Neutrophil (primary cell): ENCODE data around the gene SNRNP40.
"Not testable (repeated sequence)": the region's sequence is repeated elsewhere in the genome, so short reads cannot be mapped to it uniquely, and the experiment has no call there.

ENCODE experiments used
- H3K27ac ChIP-seq: fragments of 200-600 bp; sonication (generic); 2 replicates; pipeline ENCODE4 v1.5.1; 2016; ENCODE audit warnings: mild to moderate bottlenecking, moderate library complexity
- H3K27me3 ChIP-seq: fragments of 200-600 bp; sonication (generic); 2 replicates; pipeline ENCODE4 v1.6.0; 2016; ENCODE audit warnings: mild to moderate bottlenecking
- H3K36me3 ChIP-seq: fragments of 200-600 bp; sonication (generic); 2 replicates; pipeline ENCODE4 v1.5.1; 2017
- H3K4me1 ChIP-seq, 2 experiments: fragments of 200-600 bp in 1 of 2; sonication (generic) in 1 of 2; 1 replicate in 1 of 2; 2 replicates in 1 of 2; pipeline versions ENCODE4 v1.5.1 to v1.6.1; 2013 to 2016; ENCODE audit warnings: low read depth in 1 of 2, low read length in 1 of 2, mild to moderate bottlenecking in 1 of 2, moderate library complexity in 1 of 2; ENCODE audit not compliant: control insufficient read depth in 1 of 2, insufficient read depth in 1 of 2
- H3K4me3 ChIP-seq, 2 experiments: fragments of 200-600 bp in 1 of 2; sonication (generic) in 1 of 2; 1 replicate in 1 of 2; 2 replicates in 1 of 2; pipeline ENCODE4 v1.5.1; 2013 to 2016; ENCODE audit warnings: low read depth in 1 of 2, low read length in 1 of 2, mild to moderate bottlenecking in 1 of 2, moderate library complexity in 1 of 2
- H3K9me3 ChIP-seq: fragments of 200-600 bp; sonication (generic); 2 replicates; pipeline ENCODE4 v1.5.1; 2016
- TF ChIP-seq, protein P1 (sequence below): fragments of 200-600 bp; sonication (generic); IDR thresholded peaks from 2 replicates; pipeline ENCODE4 v1.5.1; 2016; ENCODE audit warnings: antibody characterized with exemption

Gene SNRNP40

DNA sequence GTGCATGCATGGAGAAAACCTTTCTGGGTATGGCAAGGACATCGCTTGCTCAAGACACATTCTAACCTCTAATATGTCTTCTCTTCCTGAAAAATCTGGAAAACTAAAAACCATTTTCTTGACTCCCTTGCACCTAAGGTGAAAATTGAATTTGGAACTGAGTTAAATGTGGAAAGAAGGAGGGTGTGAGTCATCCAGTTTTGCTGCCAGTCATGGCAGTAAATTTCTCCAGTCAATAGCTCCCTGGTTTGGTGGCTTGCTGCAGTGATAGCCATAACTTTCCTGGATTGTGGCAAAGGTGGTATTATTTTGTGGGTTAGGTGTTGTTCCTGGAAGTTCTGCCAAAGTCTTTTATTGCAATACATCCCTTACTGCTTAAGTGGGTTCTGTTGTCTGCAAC is 2.8 kb upstream of the SNRNP40 start:
- H3K4me1 ChIP-seq = peaks cover 32 to 45% of the 10 kb centered on the region in 2 experiments
- no peak overlapping the region for H3K4me3 ChIP-seq
- TF ChIP-seq, protein P1, sequence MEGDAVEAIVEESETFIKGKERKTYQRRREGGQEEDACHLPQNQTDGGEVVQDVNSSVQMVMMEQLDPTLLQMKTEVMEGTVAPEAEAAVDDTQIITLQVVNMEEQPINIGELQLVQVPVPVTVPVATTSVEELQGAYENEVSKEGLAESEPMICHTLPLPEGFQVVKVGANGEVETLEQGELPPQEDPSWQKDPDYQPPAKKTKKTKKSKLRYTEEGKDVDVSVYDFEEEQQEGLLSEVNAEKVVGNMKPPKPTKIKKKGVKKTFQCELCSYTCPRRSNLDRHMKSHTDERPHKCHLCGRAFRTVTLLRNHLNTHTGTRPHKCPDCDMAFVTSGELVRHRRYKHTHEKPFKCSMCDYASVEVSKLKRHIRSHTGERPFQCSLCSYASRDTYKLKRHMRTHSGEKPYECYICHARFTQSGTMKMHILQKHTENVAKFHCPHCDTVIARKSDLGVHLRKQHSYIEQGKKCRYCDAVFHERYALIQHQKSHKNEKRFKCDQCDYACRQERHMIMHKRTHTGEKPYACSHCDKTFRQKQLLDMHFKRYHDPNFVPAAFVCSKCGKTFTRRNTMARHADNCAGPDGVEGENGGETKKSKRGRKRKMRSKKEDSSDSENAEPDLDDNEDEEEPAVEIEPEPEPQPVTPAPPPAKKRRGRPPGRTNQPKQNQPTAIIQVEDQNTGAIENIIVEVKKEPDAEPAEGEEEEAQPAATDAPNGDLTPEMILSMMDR = no peak
- H3K27me3 ChIP-seq = no peaks in the 10 kb centered on the region
- H3K36me3 ChIP-seq = no peaks in the 10 kb centered on the region
- no peak overlapping the region for H3K27ac ChIP-seq
- no peaks in the 10 kb centered on the region for H3K9me3 ChIP-seq

DNA sequence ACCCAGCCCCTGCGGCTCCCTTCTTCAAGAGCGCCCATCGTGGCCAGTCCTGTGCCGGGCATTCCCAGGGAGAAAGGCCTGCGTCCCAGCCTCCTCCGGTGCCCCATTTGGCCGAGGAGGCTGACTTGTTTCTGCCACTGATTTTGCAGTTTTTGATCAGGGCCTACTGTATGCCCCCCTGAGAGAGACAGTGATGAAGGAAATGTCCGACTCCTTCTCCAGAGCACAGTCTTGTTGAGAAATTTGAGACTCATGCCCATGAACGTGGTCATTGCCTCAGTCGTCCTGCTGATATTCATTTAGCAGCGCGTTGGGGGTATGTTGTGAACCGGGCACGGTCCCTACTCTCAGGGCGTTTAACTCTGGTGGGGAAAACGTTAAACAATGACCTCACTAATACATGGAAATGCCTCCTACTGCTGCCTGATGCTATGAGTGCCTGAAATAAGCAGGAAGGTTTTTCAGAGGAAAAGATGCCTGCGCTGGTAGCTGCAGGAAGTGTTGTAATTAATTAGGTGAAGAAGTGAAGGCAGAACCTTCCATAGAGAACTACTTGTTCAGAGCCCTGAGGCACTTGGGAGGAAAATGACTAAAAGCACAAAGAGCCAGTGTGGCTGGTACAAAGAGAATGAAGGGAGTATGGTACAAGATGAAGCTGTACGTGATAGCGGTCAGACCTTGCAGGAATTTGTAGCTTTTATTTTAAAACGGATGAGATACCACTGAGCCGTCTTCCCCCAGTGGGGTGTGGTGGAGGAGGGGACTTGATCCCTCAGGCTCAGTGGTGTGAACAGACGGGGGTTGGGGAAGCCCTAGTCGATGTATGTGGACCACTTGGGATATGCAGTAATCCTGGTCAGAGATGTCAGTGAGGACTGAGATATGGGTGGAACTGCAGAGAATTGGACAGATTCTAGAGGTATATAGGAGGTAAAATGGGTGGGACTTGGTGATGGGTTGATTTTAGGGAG is 974 bp upstream of the SNRNP40 start:
- Histone ChIP-seq H3K27me3 (no peaks in the 10 kb centered on the region), H3K27ac (peak overlapping the region; percentile 88), H3K9me3 (no peaks in the 10 kb centered on the region), H3K4me3 (peak overlapping the region; percentile 92 to 94), H3K4me1 (peaks cover 32 to 45% of the 10 kb centered on the region in 2 experiments), H3K36me3 (peaks cover 6% of the 10 kb centered on the region)
- TF ChIP-seq, protein P1 = no peak

- Histone ChIP-seq H3K36me3 (peaks cover 20% of the 10 kb centered on the region), H3K27ac (peak overlapping the region; percentile 88), H3K4me3 (peak overlapping the region; percentile 92 to 94), H3K4me1 (peaks cover 32 to 43% of the 10 kb centered on the region in 2 experiments), H3K9me3 (no peaks in the 10 kb centered on the region), H3K27me3 (no peaks in the 10 kb centered on the region)
- TF ChIP-seq, protein P1 = no peak
Observed at GRCh38 chr1:31295874-31296485, 608 bp downstream of the SNRNP40 start.

GRCh38 chr1:31289021-31289420 is 7.6 kb downstream of the SNRNP40 start:
- peaks cover 74% of the 10 kb centered on the region for H3K36me3 ChIP-seq
- H3K4me1 ChIP-seq = no peaks in the 10 kb centered on the region
- H3K27ac ChIP-seq = no peak overlapping the region
- H3K4me3 ChIP-seq = no peak overlapping the region
- TF ChIP-seq, protein P1 = no peak
- no peaks in the 10 kb centered on the region for H3K9me3 ChIP-seq
- no peaks in the 10 kb centered on the region for H3K27me3 ChIP-seq

GRCh38 chr1:31287791-31288190 is 8.8 kb downstream of the SNRNP40 start:
- H3K36me3 ChIP-seq = peaks cover 82% of the 10 kb centered on the region
- H3K9me3 ChIP-seq, H3K27me3 ChIP-seq, H3K4me3 ChIP-seq, H3K27ac ChIP-seq, H3K4me1 ChIP-seq: not testable (repeated sequence)

- not testable (repeated sequence) for H3K27ac ChIP-seq, H3K27me3 ChIP-seq, H3K9me3 ChIP-seq, H3K4me1 ChIP-seq, H3K4me3 ChIP-seq
- H3K36me3 ChIP-seq = peaks cover 81% of the 10 kb centered on the region
Observed at GRCh38 chr1:31282426-31282825, 14.2 kb downstream of the SNRNP40 start.
